Activated CD4-positive, alpha-beta T cell treated with anti-CD3 and anti-CD28 coated beads, Interleukin-2, Interleukin-4, amounts not matched to agents 100 ng/mL and 50 ng/mL, durations not matched to agents 16 hours and 8 hours (primary cell): ENCODE data around the gene SBK2.
"Not testable (repeated sequence)": the region's sequence is repeated elsewhere in the genome, so short reads cannot be mapped to it uniquely, and the experiment has no call there.

Experiments
- DNase-seq: peaks from one replicate; pipeline ENCODE4 v3.0.0-alpha.2; 2020; ENCODE audit warnings: low spot score

Gene SBK2

GRCh38 chr19:55500368-55500952, 36.5 kb downstream of the SBK2 start:
- no peak for DNase-seq

GRCh38 chr19:55498246-55498840, 38.6 kb downstream of the SBK2 start:
- DNase-seq = no peak

- DNase-seq = no peak
These were observed 39.2 kb downstream of the SBK2 start for GRCh38 chr19:55497763-55498162.

DNA sequence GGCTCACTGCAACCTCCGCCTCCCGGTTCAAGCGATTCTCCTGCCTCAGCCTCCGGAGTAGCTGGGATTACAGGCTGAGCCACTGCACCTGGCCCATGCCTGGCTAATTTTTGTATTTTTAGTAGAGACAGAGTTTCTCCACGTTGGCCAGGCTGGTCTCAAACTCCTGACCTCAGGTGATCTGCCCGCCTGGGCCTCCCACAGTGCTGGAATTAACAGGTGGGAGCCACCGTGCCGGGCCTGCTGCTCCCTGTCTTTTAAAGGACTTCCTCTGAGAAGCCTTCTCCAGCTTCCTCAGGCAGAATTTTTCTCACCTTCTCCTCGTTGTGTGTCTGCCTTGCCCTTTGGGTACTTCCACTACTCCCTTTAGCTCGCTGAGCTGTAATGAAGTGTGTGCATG, 40.1 kb downstream of the SBK2 start:
- not testable (repeated sequence) for DNase-seq

DNA sequence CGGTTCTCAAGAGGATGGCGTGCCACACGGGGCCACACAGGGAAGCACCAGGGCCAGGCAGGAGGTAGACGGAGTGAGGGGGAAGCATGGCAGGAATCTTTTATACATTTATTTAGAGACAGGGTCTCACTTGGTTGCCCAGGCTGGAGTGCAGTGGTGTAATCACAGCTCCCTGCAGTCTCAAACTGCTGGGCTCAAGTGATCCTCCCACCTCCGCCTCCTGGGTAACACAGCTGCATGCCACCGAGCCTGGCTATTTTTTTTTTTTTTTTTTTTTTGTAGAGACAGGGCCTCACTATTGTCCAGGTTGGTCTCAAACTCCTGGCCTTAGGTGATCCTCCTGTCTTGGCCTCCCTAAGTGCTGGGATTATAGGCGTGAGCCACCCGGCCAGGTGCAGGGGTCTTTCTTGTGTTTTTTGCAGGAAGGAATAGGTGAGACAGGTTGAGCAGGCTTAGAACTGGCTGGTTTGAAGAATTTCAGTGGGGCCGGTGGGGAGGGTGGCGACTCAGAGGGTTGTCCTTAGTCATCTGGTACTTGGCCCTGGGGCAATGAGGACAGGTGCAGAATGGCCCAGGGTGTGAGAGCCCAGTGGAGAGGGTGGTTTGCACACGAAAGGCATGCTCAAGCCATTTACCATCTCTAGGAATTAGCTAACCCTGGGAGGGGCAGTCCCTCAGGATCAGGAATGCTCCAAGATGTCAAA, 41.1 kb downstream of the SBK2 start:
- no peak for DNase-seq

GRCh38 chr19:55494172-55494761, 42.7 kb downstream of the SBK2 start:
- no peak for DNase-seq

GRCh38 chr19:55493645-55494171, 43.2 kb downstream of the SBK2 start:
- no peak for DNase-seq

DNA sequence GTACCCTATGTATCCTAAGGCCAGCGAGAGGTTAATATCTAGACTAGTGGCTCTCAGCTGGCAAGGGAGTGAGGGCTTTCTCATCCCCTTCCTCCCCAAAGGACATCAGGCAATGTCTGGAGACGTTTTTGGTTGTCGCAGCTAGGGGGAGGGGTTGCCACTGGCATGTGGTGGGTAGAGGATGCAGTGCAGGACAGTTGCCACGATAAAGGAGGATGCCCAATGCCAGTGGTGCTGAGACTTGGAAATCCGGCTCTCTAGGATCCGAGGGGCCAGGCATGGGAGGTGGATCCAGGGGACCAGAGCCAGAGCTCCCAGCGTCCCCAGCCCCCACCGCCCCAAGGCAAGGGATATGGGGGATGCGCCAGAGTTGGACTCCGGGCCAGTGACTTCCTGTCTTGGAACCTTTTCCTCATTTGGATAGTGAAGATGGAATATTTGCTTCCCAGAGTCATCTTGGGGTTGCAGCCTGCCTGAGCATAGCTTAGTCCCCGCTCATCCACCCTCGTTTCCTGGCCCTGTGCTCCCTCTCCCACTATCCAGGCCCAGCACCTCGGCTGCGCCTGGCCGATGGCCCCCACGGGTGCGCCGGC, 43.8 kb downstream of the SBK2 start:
- no peak for DNase-seq

DNA sequence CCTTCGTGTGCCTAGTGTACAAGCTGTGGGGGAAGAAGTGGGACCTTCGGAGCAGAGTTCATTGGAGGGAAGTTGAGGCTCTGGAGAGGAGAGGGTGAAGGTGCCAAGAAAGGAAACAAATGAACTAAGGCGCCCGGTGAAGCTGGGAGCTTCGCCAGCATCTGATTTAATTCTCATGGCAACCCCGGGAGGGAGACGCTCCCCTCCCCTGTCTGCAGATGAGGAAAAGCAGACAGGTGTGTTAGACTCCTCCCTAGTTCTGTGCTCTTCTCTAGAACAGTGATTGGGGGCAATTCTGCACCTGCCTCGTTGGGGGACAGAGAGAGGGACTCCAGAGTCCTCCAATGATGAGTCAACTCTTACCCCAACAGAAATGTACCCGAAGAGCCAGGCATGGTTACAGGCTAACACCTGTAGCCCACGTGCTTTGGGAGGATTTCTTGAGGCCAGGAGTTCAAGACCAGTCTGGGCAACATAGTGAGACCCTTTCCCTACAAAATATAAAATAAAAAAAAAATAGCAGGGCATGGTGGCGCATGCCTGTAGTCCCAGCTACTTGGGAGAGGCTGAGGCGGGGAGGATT, 44.5 kb downstream of the SBK2 start:
- no peak for DNase-seq

DNA sequence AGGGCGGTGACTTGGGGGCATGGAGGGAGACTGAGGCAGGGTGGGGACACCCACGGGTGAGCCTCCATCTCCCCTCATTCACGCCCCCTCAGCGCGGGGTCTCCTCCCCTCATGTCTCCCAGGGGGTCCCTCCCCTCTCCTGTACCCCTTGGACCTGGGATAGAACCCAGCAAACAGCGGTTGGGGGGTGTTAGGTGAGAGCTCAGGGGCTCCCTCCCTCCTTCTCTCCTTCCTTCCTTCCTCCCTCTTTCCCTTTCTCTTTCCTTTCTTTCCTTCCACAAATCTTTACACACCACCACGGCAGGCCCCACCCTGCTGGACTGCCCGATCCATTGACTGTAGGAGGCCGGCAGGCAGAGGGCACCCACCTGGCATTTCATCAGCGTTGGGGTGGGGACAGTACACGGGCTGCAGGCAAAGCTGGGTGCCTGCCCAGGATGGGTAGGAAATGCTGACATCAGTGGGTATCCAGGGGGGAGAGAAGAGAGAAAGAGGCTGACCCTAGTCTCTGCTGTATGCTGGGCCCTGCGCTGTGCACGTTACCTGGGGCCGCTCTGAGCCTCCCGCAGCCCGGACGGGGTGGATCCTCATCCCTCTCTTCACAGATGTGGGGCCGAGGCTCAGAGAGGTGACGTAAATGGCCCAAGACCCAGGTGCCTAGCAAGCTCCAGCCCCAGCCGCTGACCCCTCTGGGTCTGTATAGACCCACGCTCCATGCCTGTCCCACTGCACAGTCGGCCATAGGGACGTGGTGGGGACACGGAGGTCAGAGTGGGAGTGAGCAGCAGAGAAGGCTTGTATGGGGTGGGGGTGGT, 45.2 kb downstream of the SBK2 start:
- no peak for DNase-seq

GRCh38 chr19:55490478-55491432, 46.2 kb downstream of the SBK2 start:
- no peak for DNase-seq

GRCh38 chr19:55489711-55490477, 47.0 kb downstream of the SBK2 start:
- no peak for DNase-seq

DNA sequence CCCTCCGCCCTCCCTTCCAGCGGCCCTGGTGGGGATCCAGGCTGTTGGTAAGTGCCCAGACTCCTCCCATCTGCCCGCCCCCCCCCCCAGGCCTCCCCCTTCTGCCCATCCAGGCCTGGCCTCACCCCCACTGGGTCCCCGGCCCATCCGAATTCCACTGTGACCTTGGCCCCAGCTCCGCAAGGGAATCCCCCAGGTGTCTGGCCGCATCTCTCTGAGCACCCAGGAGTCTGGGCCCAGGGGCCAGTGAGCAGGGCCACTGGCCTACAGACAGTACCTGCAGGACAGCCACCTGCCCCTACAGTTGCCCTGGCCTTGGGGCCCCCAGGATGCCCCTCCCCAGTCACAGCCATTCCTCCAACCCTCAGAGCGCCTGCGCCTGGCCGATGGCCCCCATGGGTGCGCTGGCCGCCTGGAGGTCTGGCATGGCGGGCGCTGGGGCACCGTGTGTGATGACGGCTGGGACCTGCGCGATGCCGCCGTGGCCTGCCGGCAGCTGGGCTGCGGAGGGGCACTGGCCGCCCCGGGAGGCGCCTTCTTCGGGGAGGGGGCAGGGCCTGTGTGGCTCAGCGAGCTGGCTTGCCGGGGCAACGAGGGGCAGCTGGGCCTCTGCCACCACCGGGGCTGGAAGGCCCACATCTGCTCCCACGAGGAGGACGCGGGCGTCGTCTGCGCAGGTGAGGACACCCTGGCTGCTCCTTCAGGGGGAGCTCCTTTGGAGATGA, 47.8 kb downstream of the SBK2 start:
- no peak for DNase-seq

DNA sequence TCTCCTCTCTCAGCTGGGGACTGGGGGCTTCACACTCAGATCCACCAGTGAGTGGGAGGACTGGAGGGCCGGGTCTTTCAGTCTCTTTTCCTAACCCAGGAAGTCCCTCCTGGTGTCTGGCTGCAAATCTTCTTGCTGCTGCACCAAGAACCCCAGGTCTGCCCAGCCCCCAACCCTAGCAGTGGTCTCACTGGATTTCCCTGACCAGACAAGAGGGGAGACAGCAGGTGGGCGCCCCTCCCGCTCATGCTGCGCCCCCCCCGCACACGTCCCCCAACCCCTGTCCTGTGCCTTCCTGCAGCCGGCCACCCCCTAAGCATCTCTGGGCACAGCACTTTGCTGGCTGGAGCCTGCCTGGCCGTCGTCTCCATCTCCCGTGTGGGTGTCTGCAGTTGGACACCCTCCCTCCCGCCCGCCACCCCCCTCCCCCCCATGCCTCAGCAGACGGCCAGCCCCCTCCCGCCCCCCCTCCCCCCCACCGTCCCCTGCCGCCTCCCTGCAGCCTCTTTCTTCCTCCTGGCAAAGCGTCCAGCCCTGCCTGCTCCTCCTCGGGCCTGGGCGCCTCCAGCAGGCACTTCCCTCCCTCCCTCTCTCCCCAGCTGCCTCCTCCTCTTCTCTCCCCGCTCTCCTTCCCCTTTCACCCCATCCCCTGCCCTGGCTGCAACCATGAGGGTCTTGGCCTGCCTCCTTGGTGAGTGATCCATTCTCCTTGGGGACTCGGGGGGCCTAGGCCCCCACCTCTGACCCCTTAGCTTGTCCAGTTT, 48.8 kb downstream of the SBK2 start, which contains the start of gene SSC5D:
Gene SSC5D, plus strand, starts transcription at position 513 of the 764 bp plus-strand sequence. Its CDS starts 154 bp downstream, at position 667.
- DNase-seq = no peak

- DNase-seq = peak; percentile 17
These were observed 49.7 kb downstream of the SBK2 start for GRCh38 chr19:55486971-55487923.
